ENCODE results near the gene ZNF182. TPM values are rescaled to one million over a fixed set of nuclear protein-coding genes. Genes with fewer than 3 reads are reported as not detected.

The ZNF182 gene
- polyA plus RNA-seq, 3 donors: 0.24 to 2.7 (median 0.99) TPM

GRCh38 chrX:47927212-47927611, 76.6 kb downstream of the ZNF182 start:
- Histone ChIP-seq H4K20me1 (ENCODE audit: insufficient read depth, low read length) (no peaks in the 10 kb centered on the region), H3K4me2 (replicated peaks; ENCODE audit: extremely low read depth, low read length, poor library complexity, severe bottlenecking) (no peak overlapping the region), H3K4me1 (ENCODE audit: control insufficient read depth in 1 of 2, insufficient read depth in 2 of 2, low read length in 2 of 2) (no peaks in the 10 kb centered on the region), H3K9me3 (replicated peaks in 1 of 2; ENCODE audit: control insufficient read depth in 1 of 2, insufficient read depth in 1 of 2, low read length in 2 of 2) (no peaks in the 10 kb centered on the region), H3K27ac (ENCODE audit: low read depth in 1 of 2, low read length in 2 of 2) (no peak overlapping the region), H3K9ac (ENCODE audit: insufficient read depth, low read length, poor library complexity, severe bottlenecking) (no peak overlapping the region), H3K27me3 (ENCODE audit: control insufficient read depth in 2 of 2, insufficient read depth in 2 of 2, low read length in 2 of 2) (no peaks in the 10 kb centered on the region), H2AFZ (ENCODE audit: insufficient read depth, low read depth, low read length, poor library complexity, severe bottlenecking) (no peak overlapping the region), H3K79me2 (ENCODE audit: insufficient read depth, low read length) (no peaks in the 10 kb centered on the region), H3K36me3 (replicated peaks in 1 of 2; ENCODE audit: control insufficient read depth in 1 of 2, insufficient read depth in 2 of 2, low read length in 2 of 2) (no peaks in the 10 kb centered on the region), H3K4me3 (replicated peaks in 1 of 3; ENCODE audit: low read depth in 2 of 3, low read length in 3 of 3) (no peak overlapping the region)
- Mint-ChIP-seq H3K36me3 (no peaks in the 10 kb centered on the region), H3K9me3 (peaks cover 0 to 9% (median 4%) of the 10 kb centered on the region in 7 donors), H3K27ac (no peak overlapping the region), H3K4me1 (no peaks in the 10 kb centered on the region), H3K27me3 (ENCODE audit: low read depth in 3 of 3) (no peaks in the 10 kb centered on the region), H3K4me3 (no peak overlapping the region)
- TF ChIP-seq CTCF (IDR thresholded peaks at IDR 0.05): no peak
- WGBS (ENCODE audit: insufficient coverage): no CpG with 5 or more reads among the region's 2 CpGs
- intact Hi-C loops (cut with micrococcal nuclease): no loop called here
- no peak for DNase-seq

Other genes with a start within 250 kb of the ZNF182 start
- 1 to 10 TPM; 1.7 to 3.4 (median 2.4) TPM for gene ZNF81, start 167.1 kb downstream of the ZNF182 start, polyA plus RNA-seq
- not detected for gene SPACA5, start 3.0 kb upstream of the ZNF182 start, polyA plus RNA-seq
- gene ZNF630, start 67.7 kb upstream of the ZNF182 start, polyA plus RNA-seq: 1 to 10 TPM in 1 of 3 donors, under 1 TPM in 2; 0.56 to 1.7 (median 0.87) TPM
- gene SPACA5B, start 126.6 kb upstream of the ZNF182 start, polyA plus RNA-seq: not detected
- gene SSX5, start 192.8 kb upstream of the ZNF182 start, polyA plus RNA-seq: not detected

Measured in CD14-positive monocyte (primary cell).